GM19468 (cell line): ENCODE results near the gene GIT1.

Source experiments
- ATAC-seq: cut with Tn5 transposase; IDR thresholded peaks from one replicate; pipeline ENCODE4 v1.9.1; 2021; ENCODE audit warnings: mild to moderate bottlenecking, moderate library complexity, moderate number of reproducible peaks; ENCODE audit not compliant: unreplicated experiment; ENCODE audit errors: extremely low read depth

The GIT1 gene

GRCh38 chr17:29589524-29590410 is at the start of gene GIT1:
TSS of gene GIT1 (minus strand) at chr17:29589648. CDS start at chr17:29589378, 270 bp downstream.
- ATAC-seq: peak; percentile 70

GRCh38 chr17:29633886-29634285 is 44.4 kb upstream of the GIT1 start:
- ATAC-seq: no peak

GRCh38 chr17:29630630-29631193 is 41.3 kb upstream of the GIT1 start:
- ATAC-seq: no peak

- ATAC-seq: no peak
Measured at GRCh38 chr17:29629839-29630238, 40.4 kb upstream of the GIT1 start.

- no peak for ATAC-seq
Measured at GRCh38 chr17:29628644-29629043, 39.2 kb upstream of the GIT1 start.

- no peak for ATAC-seq
Measured at GRCh38 chr17:29627951-29628350, 38.5 kb upstream of the GIT1 start.

GRCh38 chr17:29625037-29625750 is 35.7 kb upstream of the GIT1 start:
- no peak for ATAC-seq

GRCh38 chr17:29624586-29624985 is 35.1 kb upstream of the GIT1 start:
- ATAC-seq: no peak

- no peak for ATAC-seq
Measured at GRCh38 chr17:29623283-29623647, 33.8 kb upstream of the GIT1 start.

GRCh38 chr17:29622337-29623282 is 33.2 kb upstream of the GIT1 start, which contains the start of gene CORO6:
TSS of gene CORO6 (minus strand) at chr17:29622912. CDS start at chr17:29621421, 1,491 bp downstream.
- ATAC-seq: no peak

- no peak for ATAC-seq
Measured at GRCh38 chr17:29621751-29622194, 32.3 kb upstream of the GIT1 start.

- ATAC-seq: no peak
Measured at GRCh38 chr17:29620779-29621500, 31.5 kb upstream of the GIT1 start.

GRCh38 chr17:29620271-29620670 is 30.8 kb upstream of the GIT1 start:
- ATAC-seq: no peak

GRCh38 chr17:29619251-29619650 is 29.8 kb upstream of the GIT1 start:
- no peak for ATAC-seq

- no peak for ATAC-seq
Measured at GRCh38 chr17:29618272-29619065, 29.0 kb upstream of the GIT1 start.

GRCh38 chr17:29617481-29618271 is 28.2 kb upstream of the GIT1 start:
- no peak for ATAC-seq

GRCh38 chr17:29617125-29617480 is 27.7 kb upstream of the GIT1 start:
- no peak for ATAC-seq
